GM19035 (cell line): ENCODE data around the gene TSR1.

ENCODE experiments used
- ATAC-seq: cut with Tn5 transposase; IDR thresholded peaks from one replicate; pipeline ENCODE4 v1.9.1; 2021; ENCODE audit not compliant: unreplicated experiment

Gene TSR1

GRCh38 chr17:2336215-2336851, at the start of gene TSR1:
TSS of gene TSR1 (minus strand) at chr17:2336457. CDS start at chr17:2336427, 30 bp downstream.
- ATAC-seq: peak; percentile 73

GRCh38 chr17:2385240-2386210, 49.3 kb upstream of the TSR1 start:
- no peak for ATAC-seq

GRCh38 chr17:2384439-2385127, 48.3 kb upstream of the TSR1 start:
- no peak for ATAC-seq

- ATAC-seq: no peak
Measured at GRCh38 chr17:2383628-2384167, 47.4 kb upstream of the TSR1 start.

- no peak for ATAC-seq
Measured at GRCh38 chr17:2380950-2381649, 44.8 kb upstream of the TSR1 start.

- no peak for ATAC-seq
Measured at GRCh38 chr17:2380226-2380922, 44.1 kb upstream of the TSR1 start.

GRCh38 chr17:2379489-2380225, 43.4 kb upstream of the TSR1 start:
- no peak for ATAC-seq

- no peak for ATAC-seq
Measured at GRCh38 chr17:2378905-2379304, 42.6 kb upstream of the TSR1 start.

GRCh38 chr17:2377659-2378058, 41.4 kb upstream of the TSR1 start:
- no peak for ATAC-seq

GRCh38 chr17:2376107-2376506, 39.9 kb upstream of the TSR1 start:
- no peak for ATAC-seq

GRCh38 chr17:2375406-2375805, 39.1 kb upstream of the TSR1 start:
- no peak for ATAC-seq

- no peak for ATAC-seq
Measured at GRCh38 chr17:2374549-2375285, 38.5 kb upstream of the TSR1 start.

GRCh38 chr17:2373179-2373578, 36.9 kb upstream of the TSR1 start:
- ATAC-seq: no peak

- ATAC-seq: no peak
Measured at GRCh38 chr17:2372681-2373080, 36.4 kb upstream of the TSR1 start.

- ATAC-seq: no peak
Measured at GRCh38 chr17:2372180-2372579, 35.9 kb upstream of the TSR1 start.

- no peak for ATAC-seq
Measured at GRCh38 chr17:2371183-2372130, 35.2 kb upstream of the TSR1 start.

GRCh38 chr17:2370211-2370589, 33.9 kb upstream of the TSR1 start:
- no peak for ATAC-seq
